SIG-M5 (cell line): Measurements from ENCODE around the gene C3orf20.

Experiments used
- DNase-seq: peaks from one replicate; lab custom pipeline; 2025; lab: John Stamatoyannopoulos, UW

The C3orf20 gene

DNA sequence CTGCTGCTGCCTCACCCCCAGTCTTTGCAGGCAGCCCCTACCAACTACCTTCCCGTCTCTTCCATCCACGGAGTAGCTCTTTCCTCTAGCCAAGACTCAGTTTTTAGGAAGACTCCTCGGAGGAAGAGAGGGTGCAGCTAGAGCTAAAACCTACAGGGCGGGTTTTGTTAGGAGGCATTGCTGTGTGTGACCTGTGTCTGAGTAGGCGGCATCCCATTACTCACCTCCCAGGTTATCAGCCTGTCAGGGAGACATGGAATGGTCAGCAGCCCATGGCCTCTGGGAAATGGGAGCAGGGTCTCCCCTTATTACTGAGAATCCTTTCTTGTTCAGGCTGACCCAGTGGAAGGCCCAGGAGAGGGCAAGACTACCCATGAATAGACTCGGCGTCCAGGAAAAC is 100.1 kb downstream of the C3orf20 start:
- DNase-seq = no peak

DNA sequence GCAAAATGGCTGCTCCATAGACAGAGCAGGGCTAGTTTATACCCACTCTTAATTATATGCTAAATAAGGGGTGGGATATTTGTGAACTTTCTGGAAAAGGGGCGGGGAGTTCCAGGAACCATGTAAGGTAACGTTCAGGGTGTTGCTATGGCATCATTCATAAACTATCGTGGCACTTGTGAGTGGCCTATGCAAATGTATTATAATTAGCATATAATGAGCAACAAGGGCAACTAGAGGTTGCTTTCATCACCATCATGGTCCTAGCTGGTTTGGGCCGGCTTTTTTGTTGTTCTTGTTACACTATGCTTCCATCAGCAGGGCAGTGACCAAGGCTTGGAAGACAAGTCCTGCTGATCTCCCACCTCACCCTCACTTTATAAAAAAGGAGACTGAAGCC is 100.6 kb downstream of the C3orf20 start:
- no peak for DNase-seq

GRCh38 chr3:14779069-14779685 is 104.2 kb downstream of the C3orf20 start:
- DNase-seq = no peak

DNA sequence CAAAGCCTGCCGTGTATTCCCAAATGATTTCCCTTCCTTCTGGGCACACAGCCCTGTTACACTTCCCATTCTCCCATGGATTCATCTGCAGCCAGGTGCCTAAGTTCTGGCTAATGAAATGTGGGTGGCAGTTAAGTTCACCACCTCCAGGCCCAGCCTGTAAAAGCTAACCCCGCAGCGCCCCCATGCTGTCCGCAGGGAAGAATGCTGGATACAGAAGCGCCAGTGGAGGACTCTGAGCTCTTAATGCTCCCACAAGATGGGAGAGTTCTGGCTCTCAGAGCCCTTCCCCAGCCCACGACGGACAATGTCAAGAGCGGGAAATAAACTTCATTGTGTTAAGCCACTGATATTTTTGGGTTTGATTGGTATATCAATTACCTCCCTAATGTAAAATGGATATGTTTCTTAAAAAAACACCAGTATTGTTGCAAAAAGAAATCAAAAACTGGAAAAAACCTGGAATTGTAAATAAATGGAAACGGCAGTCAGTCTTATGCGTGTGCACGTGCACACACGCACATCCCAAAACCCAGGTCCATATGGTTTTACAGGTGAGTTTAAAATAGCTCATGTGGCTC is 106.1 kb downstream of the C3orf20 start:
- DNase-seq = no peak

GRCh38 chr3:14783480-14784086 is 108.6 kb downstream of the C3orf20 start:
- DNase-seq = no peak

- DNase-seq = no peak
Measured at GRCh38 chr3:14784087-14784681, 109.2 kb downstream of the C3orf20 start.

- DNase-seq = no peak
Measured at GRCh38 chr3:14785207-14786155, 110.5 kb downstream of the C3orf20 start.

DNA sequence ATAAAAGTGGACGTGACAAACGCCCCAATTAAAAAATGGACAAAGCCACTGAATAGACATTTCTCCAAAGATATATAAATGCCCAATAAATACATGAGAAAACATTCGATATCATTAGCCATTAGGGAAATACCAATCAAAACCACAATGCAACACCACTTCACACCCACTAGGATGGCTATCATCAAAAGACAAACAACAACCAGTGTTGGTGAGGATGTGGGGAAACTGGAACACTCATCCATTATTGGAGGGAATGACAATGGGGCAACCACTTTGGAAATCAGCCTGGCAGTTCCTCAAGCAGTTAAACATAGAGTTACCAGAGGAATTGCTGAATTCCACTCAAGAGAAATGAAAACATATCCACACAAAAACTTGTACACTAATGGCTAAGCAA is 111.4 kb downstream of the C3orf20 start:
- no peak for DNase-seq

GRCh38 chr3:14787630-14788029 is 112.7 kb downstream of the C3orf20 start:
- DNase-seq = no peak

DNA sequence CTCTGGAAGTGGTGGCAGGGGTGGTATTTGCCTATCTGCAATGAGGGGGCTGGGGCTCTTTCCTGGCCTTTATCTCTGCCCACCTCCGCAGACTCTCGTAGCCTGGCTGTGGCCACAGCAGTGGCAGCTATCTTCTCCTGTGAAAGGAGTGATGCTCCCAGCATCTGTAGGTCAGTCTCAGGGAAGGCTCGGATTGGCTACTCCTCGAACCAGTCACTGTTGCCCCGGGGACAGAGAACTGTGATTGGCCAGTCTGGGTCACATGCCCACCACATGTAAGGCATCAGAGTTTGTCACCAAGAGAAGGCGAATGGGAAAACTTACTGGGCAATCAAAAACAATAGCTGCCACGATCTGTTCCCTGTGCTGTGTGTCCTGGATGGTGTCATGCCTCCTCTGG is 113.7 kb downstream of the C3orf20 start:
- DNase-seq = no peak

GRCh38 chr3:14789221-14789620 is 114.3 kb downstream of the C3orf20 start:
- no peak for DNase-seq

- no peak for DNase-seq
Measured at GRCh38 chr3:14789640-14790285, 114.8 kb downstream of the C3orf20 start.

GRCh38 chr3:14791343-14791945 is 116.5 kb downstream of the C3orf20 start:
- no peak for DNase-seq

DNA sequence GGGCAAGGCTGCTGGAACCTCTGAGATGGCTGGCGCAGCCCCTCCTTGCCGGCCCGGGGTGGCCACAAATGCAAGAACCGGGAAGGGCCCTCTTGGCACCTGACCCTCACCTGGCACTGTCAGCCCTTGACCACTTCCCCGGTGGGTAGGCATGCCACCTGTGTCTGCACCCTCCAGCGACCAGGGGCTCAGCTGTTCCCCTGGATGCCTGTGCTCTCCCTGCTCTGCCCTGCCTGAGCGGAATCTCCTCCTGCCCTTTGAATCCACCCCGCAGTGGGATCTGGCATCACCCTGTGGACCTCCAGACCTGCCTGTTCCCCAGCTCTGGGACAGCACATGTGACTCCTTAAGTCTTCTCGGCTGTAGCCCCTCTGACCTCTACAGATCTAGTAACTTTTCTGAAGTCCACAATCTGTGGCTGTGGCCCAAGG is 117.8 kb downstream of the C3orf20 start:
- no peak for DNase-seq

DNA sequence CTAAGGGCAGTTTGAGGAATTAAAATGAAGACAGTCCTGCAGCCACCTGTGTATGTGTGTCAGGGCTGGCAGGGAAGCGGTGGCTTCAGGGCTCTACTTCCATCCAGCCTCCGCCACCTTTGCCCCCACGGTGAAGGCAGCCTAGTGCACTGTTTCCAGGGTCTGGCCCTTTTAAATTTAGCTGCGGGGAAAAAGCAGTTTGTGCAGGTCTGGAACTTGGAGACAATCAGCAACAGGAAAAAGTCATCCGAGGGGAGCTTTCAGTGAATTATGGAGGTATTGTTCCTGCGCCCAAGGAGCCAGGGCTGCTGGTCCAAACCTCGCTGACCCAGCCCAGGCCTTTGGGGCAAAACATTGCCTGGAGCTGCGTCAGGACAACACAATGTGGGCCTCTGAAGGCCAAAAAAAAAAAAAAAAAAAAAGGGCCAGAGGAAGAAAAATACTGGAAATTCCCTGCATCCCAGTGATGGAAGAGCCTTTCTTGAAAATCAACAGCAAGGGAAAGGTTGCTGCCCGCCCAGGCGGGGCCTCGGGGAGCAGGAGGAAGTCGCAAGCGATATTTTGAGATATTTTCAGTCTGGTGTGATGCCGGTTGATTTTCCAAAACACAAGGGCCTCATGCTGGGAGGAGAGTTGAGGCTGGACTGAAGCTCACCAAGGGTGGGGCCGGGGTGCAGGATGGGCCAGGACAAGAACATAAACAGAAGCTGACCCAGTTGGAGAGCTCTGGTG is 118.4 kb downstream of the C3orf20 start:
- DNase-seq = no peak

DNA sequence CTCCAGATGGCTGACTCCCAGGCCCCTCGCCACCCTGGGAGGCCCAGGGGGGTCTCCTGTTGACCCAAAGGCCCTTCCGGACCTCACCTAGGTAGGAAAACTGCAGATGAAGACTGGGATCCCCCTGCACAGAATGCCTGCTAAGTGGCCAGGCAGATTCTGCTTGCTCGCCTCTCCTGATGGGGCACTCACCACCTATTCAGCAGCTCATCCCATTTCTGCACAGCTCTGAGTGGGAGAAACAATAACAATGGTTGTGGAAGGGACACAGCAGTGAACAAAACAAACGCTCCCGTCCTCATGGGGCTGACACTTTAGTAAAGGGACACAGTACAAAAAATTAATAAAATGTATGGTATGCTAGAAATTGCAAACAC is 118.9 kb downstream of the C3orf20 start:
- DNase-seq = no peak

- DNase-seq = no peak
Measured at GRCh38 chr3:14794435-14794834, 119.5 kb downstream of the C3orf20 start.

GRCh38 chr3:14795996-14796395 is 121.1 kb downstream of the C3orf20 start:
- DNase-seq = no peak

DNA sequence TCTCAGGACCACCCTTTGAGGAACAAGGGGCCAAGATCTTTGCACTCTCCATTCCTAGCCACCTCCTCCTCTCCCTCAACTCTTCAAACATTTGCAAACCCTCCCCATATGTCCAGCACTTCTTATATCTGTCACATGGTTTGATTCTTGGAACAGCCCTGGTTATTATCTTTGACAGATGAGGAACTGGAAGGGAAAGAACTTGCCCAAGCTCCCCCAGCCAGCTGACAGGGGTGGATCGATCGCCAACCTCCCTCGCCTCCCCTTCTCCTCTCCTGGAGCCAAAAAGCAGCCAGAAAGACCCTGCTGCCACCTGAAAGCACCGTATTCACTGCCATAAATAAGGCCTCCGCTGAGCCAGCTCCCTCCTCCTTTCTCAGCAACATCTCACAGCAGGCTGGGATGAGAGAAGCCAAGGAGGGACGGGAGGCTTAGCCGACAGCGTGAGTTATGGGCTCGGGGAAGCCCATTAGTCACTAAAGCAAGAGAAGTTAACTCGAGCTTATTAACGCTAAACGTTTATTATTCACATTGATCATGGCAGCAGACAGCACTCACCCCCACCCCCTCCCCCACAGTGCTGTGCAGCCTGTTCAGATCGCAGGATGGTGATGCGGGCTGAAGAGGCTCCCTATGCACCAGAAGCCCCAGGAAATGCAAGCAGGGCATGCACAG is 121.6 kb downstream of the C3orf20 start:
- DNase-seq = no peak

DNA sequence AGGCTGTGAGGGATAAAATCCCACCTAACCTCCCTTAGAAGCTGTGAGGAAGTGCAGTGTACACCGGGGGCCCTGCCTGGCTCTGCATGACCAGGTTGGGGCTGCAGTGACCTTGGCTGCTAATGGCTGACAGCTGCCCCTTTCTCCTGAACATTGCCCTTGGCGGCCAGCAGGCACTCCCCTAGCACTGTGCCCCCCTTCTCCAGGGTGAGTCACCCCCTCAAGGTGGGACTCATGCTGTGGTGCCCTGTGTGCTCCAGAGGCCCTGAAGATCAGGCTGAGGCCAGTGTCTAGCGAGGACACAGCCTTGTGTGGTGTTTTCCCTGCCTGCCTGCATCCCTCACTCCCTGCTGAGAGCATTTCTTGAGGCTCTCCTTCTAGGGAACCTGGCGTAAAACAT is 122.8 kb downstream of the C3orf20 start:
- DNase-seq = no peak
